Heart left ventricle (tissue), 13 donors: ENCODE results near the gene HDAC4.

ENCODE experiments used
- POLR2A ChIP-seq, 2 donors: fragments of 450-650 bp; IDR thresholded peaks; one replicate each; pipeline ENCODE4 v1.6.1; 2017; ENCODE audit warnings: antibody characterized with exemption in 2 of 2, mild to moderate bottlenecking in 2 of 2, moderate library complexity in 2 of 2
- TF ChIP-seq, protein P1 (sequence below), 12 donors: fragments of 200-600 bp; sonication (generic) in 4 of 12; IDR thresholded peaks; one replicate each; pipeline versions ENCODE4 v1.5.0 to v1.8.0; 2018 to 2022; ENCODE audit warnings: antibody characterized with exemption in 12 of 12, mild to moderate bottlenecking in 5 of 12
- donor health status: ischemic (EF 13 %, LVEDD 7.1; RV severe dilation, severe dysfunction).
- donor health status: DM: no; HTN: yes; CAD: no.
- donor health status: DM: no; HTN: no; CAD: no.
- donor health status: ischemic (EF 25% LVEDD 6.9; RV normal size, moderate dysfunction).
- donor health status: ischemic (EF 25% LVEDD 5.7; RV mildly dilated, moderate dysfunction).
- donor health status: ischemic (EF 35%, LVEDD 5.7; RV mildly dilated, moderate dysfunction).
- donor health status: nonischemic (EF 11% LVEDD 7.7; RV severe dilation, severe dysfunction).
- donor health status: DM: yes; HTN: yes; CAD: no.
- donor health status: PGD.
- donor health status: ischemic (EF 29% LVEDD 5.4; RV normal size, mild dysfunction).
- donor health status: nonischemic (EF 23%, LVEDD 6.1; RV moderate dilation, normal function).

DNA sequence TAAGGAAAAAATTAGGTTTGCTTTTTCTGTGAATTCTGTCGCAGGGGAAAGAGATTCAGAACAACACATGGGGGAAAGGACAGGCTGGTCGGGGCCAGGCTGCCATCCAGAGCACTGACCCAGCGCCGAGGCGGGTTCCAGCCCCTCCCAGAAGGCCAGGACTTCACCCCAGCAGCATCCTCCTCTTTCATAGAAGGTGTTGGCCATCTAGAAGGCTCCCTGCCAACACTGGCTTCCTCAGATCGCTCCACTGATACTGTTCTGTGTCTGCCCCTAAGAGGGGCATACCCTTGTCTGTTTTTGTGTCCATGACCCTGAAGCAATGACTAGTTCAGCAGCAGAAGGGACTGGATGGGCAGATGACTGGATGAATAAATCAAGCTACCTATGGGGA lies 144.5 kb downstream of the HDAC4 start:
- TF ChIP-seq, protein P1, sequence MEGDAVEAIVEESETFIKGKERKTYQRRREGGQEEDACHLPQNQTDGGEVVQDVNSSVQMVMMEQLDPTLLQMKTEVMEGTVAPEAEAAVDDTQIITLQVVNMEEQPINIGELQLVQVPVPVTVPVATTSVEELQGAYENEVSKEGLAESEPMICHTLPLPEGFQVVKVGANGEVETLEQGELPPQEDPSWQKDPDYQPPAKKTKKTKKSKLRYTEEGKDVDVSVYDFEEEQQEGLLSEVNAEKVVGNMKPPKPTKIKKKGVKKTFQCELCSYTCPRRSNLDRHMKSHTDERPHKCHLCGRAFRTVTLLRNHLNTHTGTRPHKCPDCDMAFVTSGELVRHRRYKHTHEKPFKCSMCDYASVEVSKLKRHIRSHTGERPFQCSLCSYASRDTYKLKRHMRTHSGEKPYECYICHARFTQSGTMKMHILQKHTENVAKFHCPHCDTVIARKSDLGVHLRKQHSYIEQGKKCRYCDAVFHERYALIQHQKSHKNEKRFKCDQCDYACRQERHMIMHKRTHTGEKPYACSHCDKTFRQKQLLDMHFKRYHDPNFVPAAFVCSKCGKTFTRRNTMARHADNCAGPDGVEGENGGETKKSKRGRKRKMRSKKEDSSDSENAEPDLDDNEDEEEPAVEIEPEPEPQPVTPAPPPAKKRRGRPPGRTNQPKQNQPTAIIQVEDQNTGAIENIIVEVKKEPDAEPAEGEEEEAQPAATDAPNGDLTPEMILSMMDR (IDR thresholded peaks at IDR 0.05), result no peak
- no peak for TF ChIP-seq POLR2A (IDR thresholded peaks at IDR 0.05)
